Measurements from ENCODE around the gene RTL10.

The RTL10 gene, protein sequence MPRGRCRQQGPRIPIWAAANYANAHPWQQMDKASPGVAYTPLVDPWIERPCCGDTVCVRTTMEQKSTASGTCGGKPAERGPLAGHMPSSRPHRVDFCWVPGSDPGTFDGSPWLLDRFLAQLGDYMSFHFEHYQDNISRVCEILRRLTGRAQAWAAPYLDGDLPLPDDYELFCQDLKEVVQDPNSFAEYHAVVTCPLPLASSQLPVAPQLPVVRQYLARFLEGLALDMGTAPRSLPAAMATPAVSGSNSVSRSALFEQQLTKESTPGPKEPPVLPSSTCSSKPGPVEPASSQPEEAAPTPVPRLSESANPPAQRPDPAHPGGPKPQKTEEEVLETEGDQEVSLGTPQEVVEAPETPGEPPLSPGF

DNA sequence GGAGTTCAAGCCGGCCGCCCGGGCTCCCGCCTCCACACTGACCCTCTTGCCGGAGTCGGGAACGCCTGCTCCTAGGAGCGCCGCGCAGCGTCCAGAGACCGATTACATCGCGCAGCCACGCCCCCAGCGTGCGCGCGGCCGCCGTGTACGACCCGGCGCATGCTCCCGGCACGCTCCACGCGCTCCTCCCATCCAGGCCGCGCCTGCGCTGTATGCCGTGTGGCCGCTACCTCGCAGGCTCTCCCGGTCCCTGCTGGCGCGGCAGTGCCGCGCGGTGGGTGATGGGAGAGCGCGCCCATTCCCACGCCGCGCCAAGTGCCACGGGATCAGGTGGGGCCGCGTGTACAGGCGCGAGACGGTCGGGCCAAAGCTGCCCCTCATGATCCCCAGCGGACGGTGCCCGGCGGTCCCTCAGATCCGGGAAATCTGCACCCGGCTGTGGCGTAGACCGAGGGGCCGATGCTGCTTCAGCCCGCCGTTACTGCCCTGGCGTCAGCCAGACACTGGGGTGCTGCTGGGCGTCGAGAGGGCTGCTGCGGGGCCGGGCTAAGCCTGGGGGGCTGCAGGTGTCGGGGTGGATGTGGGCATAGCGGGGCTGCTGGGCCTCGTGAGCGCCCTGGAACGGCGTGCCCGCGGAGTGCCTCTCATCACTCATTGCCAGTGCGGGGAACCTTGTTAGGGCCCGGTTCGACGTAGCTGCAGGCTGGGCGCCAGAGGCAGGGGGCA, at the start of gene RTL10, which contains the start of gene GNB1L:
Gene RTL10 (minus strand): TSS at position 97 of the 726 bp plus-strand sequence. CDS start 2,613 bp downstream, outside the sequence.
Gene GNB1L (minus strand): TSS at position 97 of the 726 bp plus-strand sequence. CDS start 33,519 bp downstream, outside the sequence.
- no peak for FAIRE-seq

DNA sequence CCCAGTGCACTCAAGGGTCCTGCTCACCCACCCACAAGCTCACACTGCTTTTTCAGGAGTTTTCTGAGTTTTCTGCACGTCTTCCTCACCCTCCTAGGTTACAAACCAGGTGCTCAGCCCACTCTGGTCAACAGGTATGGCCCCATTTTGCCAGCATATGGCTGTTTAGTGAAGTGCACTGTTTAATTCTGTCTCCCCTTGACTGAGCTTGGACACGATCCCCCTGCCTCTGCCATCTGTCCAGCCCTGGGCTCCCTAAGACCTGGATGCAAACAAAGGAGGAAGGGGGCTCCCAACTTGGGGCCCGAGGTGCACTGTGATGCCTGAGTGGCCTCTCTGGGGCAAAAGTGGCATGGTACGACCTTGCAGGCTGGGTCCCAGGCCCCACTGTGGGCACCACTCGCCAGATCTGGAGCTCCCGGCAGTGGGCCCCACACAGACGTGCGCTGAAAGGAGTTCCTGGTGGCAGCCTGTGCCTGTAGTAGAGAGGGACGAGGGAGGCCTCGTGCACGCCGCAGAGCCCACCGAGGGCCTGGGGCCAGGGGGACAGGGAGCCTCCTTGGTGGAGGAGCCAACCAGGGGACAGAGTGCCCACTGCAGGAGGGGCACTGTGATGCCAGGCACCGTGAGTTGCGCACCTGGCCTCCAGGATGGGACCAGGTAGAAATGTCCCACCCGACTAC, 49.6 kb upstream of the RTL10 start:
- no peak for FAIRE-seq

DNA sequence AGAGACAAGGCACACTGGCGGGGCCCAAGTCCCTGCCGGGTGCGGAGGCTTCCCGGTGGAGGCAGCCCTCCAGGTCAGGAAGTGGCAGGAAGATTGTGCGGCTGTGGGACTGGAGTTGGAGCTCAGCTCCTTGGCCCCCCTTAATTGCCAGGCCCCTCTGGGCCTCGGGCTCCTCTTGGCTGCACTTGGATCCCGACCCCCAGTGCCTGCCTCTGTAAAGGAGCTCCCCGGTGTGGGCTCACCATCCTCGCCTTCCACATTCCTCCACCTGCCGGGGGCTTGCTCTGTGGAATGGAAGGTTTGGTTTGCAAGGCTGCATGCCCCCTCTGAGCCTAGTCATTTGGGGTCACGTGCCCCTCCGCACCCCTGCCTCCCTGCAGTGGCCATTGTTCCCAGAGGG, 48.8 kb upstream of the RTL10 start:
- FAIRE-seq = no peak

DNA sequence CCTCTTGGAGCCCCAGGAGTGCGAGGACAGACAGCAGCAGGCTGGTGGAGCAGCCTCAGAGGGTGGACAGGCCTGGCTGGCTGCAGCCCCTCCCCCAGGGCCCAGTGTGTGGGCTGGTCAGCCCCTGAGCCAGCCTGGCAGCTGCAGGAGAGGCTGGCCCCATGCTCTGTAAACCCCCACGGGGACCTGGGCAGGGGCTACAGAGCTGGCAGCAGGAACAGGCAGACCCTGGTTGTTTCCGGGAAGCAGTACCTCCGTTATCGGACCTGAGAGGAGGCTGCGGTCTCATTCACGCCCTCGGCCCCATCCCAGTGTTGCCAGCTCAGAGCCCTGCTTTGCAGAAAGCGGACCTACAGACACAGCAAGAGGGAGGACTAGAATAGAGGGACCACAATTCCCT, 48.4 kb upstream of the RTL10 start:
- FAIRE-seq = no peak

DNA sequence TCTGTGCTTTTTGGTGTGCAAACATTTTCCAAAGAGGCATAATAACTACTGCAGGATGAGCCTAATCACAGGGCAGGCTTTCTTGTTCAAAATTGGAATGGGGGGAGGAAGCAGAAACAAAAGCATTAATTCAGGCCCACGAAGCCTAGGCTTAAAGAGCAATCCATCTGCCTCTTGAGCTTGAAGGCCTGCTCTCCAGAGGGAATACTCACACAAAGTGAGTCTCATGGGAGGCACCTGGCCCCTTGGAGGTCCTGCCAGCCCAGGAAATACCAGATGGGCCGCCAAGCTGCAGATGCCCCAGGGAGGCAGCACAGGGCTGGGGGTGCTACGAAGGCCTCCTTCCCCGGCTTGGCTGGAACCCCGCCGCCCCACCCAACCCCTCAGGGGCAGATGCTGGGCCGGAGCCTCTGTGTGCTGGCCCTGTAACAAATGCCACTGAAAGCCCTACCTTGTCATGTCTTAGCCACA, 47.6 kb upstream of the RTL10 start:
- FAIRE-seq = no peak

DNA sequence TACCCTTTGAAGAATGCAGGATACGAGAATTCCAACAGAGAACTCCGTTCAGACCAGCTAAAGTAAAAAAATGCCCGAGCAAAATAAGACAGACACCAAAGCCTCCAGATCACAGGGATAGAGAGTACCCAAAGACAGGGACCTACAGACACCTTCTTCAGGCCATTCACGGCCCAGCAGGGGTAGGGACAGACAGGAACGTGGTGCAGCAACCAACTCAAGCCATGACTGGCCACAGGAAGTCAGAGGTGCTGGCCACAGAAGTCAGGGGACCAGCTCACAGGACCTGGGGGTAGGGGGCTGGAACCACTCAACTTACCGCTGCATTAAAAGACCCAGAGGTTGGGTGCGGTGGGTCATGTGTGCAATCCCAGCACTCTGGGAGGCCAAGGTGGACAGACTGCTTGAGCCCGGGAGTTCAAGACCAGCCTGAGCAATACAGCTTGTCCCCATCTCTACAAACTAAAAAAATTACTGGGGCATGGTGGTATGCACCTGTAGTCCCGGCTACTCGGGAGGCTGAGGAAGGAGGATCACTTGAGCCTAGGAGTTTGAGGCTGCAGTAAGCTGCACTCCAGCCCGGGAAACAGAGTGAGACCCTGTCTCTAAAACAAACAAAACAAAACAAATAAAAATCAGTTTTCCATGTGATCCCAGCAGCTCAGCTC, 47.0 kb upstream of the RTL10 start:
- no peak for FAIRE-seq

DNA sequence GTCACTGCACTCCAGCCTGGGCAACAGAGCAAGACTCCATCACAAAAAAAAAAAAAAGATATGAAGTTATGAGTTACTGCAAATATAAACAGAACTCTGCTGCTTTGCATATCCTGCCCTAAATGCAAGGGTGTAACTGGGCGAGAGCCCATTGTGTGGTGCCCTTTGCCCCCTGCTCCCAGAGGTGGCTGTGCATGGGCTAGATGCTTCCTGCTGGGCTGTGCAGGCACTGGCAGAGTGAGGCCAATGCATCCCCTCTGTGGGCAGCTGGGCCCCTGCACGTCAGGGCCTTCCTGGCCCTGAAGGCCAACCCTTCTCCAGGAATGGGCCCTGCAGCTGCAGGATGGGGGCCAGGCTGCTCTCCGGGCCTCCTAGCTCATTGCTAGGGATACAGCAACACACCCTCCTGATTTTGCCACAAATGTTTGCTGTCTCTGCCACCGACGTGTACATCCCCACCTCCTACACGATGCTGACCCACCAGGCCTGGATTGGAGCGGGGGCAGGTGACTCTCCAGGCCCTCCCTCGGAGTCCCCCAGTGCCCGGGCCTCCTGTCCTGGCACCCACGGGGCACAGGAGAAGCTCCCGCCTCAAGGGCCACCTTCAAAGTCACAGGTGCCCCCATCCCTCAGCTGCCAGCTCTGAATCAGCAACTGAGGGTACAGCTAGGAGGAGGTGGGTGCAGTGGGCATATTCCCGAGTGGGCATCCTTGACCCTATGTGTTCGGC, 46.2 kb upstream of the RTL10 start:
- FAIRE-seq = no peak

DNA sequence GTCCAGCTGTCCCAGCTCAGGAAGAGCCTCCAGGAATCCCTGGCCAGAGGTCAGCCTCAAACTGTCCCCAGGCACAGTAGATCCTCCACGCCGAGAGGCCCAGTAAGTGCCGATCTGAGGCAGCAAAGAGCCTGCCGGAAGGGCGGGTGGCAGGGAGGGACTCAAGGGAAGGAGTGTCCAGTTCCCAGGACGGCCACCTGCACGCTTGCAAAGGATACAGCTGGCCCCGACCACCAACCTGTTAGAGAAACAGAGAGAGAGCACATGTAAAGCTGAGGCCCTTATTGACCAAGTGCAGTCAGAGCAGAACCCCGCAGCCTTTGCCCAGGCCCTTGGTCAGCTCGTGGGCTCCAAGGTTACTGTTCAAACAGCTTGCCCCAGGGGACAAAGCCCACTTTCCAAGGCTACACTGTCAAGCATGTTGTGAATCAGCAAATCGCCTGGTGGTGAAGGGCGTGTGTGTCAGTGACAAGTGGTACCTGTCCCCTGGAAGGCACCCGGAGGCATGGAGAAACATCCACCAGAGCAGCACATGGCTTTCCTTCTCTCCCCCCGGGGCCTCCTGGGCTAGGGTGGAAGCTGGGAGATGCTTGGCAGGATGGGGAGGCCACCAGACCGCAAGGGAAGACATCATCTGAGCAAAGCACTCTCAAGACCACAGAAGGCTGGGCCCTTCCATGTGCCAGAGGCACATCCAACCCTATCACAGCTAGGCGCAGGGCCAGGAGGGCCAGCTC, 44.3 kb upstream of the RTL10 start:
- no peak for FAIRE-seq

DNA sequence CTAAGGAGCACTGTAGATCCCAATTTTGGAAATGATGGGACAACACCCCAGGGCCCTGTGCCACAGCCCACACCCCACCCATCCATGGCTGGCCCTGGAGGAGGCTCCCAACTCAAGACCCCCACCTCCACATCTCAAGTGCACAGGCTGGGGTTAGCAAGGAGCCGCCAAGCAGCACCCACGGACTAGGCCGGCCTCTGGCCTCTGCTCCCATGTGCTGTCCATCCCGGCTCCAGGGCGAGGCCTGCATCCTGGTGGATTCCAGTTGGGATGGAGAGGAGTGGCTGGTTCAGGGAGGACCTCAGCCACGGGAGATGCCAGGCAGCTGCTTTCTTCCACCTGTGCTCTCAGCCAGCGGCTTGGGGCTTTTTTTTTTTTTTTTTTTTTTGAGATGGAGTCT, 43.5 kb upstream of the RTL10 start:
- no peak for FAIRE-seq

DNA sequence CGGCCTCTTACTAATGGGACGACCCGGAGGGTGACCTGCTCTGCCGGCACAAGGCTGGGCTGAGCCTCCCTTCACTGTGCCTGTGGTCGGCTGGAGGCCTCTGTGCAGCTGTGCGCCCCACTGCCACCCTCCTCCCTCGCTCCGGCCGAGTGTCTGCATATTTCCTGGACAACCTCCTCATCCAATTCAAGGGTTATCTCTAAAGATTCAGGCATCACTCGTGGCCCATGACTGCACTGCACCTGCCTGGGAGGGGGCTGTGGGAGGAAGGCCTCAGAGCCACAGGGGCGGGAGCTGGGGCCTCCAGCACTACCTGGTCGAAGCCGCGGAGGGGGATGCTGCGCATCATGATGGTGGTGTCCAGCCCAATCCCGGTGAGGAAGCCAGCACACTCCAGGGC, 43.1 kb upstream of the RTL10 start:
- no peak for FAIRE-seq

DNA sequence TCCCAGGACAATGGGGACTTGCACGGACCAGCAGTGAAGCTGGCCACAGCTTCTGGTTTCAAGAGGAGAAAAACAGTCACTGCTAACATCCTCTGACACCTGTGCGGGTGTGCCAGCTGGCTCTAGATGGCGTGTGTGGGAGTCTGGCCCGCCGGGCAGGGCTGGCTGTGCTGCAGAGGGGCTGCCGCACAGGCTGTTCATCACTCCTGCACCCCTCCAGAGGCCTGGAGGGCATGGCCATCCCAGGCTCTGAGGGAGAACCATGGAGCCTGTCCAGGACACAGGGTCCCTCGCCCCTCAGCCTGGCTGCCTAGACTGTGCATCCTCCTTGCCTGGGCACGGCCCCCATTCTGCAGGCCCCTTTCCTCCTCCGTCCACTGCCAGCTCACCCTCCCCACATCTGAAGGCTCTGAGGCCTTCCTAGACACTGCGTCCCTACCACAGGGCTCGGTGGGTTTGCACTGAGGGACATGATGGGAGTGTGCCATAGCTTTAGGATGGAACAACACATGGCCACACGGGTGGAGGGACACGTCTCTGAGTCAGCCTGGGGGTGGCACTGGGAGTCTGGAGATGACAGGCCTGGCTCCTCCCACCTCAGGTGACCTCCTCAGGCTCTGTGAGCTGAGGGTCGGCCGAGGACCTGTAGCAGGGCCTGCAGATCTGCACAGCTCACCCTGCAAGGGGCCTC, 42.1 kb upstream of the RTL10 start:
- FAIRE-seq = no peak

DNA sequence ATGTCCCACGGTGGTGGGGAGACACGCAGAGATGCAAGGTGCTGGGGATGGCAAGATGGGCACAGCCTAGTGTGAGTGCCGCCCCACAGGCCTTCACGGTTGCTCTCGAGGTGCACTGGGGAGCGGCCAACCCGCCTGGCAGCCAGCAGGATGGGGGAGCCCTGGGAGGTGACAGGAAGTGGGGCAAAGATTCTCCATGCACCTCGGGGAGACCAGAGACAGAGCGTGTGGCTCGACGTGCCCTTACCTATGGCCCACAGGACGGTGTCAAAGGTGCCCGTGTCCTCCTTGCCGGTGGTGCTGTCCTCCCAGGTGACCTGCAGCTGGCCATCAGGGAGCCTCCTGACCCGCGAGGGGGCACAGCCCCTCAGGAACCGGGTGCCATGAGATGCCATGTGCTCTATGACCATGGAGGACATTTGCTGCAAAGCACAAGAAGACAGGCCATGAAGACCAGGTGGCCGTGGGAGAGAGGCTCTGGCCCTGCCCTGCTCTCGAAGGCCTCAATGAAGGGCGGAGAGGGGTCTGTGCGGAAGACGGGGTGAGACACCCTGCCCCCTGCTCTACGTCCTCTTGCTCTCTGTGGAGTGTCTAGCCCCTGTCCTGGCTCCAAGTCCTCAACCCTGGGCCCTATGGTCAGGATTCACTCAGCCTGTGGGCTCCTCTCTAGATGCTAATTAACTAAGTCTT, 40.6 kb upstream of the RTL10 start:
- FAIRE-seq = no peak

DNA sequence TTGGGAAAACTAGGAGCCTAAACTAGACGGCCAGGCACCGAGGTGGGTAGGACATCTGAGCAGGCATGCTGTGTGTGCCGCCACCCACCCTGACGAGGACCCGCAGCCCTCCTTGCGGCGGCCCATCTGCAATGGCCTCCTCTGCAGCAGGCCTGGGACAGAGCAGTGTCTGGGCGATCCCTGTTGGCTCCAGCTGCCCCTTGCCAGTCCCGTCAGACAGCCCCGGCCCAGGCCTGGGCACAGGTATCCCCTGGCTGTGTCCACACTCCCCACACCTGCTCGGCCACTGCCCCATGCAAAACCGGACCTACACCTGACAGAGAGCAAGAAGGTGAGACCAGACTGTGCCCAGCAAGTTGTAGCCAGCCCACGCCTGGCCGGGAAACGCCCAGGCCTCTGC, 38.7 kb upstream of the RTL10 start:
- FAIRE-seq = no peak

DNA sequence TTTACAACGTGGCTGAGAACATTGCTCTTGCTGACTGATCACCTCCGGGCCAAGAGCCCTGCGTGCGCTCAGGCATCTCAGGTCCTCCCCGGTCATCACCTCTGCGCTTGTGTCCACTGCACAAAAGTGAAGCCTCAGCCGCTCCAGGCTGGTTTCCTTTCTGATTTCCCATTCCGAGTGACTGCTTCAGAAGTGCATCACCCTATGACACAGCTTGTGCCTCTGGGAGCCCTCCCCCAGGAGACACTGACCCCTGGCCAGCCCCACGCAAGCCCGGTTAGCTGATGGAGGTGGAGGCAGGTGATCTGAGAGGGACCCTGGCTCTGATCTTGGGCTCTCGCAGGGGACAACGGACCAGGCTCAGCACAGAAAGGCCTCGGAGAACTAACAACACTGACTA, 38.3 kb upstream of the RTL10 start:
- FAIRE-seq = no peak

DNA sequence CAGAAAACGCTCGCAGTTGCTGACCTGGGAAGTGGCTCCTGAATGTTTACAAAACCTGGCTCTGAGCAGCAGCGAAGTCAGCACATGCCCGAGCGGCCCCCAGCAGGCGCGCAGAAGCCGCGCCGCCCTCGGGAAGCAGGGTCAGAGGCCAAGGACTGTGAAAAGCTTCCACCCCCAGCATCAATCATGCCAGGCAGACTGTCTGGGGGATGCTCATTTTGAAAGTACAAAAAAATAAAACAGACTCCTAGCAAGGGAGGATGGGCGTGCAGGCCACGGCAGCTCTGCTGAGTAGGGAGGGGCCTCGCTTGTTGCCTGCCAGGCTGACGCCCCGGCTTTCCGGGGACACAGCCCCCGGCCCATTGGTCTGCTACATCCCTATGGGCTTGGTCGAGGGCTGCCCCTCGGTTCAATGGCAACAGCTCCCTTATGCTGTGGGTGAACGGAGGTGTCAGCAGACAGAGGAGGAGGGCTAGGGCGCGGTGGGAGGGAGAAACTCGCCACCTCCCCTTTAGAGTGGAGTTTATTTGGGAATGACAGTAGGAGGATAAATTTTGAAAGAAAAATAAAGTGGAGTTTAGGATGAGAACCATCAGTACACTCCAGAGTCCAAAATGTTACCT, 37.7 kb upstream of the RTL10 start:
- no peak for FAIRE-seq

DNA sequence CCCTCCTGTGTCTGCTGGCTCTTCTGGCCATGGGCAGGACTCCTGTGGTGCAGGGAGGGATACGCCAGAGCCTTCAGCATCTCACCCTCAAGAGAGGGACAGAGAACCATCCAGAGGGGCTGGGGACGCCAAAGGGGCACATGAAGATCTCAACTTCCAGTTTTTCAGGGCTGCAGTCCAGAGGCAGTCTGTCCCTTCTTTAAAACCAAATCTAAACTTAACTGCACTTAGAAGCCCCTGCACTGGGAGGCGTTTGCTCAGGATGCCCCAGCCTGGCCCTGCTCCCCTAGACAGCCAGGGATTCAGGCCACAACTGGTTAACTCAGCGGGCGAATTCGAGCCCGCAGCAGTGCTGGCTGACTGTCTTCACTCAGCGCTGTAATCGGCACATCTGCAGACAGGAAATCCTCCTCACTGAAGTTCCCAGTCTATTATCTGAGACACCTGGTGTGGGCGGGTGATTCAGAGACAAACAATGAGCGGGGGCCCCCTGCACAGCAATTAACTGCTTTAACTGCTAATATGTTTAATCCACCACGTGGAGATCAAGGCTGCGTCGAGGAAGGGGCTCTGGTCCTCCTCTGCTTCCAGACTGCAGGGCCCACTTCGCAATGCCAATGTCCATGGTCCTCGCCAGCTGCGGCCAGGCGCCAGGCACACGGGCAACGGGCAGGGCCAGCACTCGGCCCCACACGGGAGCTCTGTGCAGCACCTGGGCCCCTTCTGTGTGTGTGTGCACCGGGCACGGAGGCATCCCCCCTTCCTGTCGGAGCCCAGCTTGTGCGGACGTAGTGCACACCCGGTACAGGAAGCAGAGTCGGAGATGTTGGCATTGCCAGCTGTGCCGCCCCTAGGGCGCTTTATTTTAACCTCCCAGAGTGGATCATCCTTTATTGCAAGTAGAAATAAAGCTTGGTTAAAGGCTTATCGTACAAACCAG, 36.9 kb upstream of the RTL10 start:
- no peak for FAIRE-seq

DNA sequence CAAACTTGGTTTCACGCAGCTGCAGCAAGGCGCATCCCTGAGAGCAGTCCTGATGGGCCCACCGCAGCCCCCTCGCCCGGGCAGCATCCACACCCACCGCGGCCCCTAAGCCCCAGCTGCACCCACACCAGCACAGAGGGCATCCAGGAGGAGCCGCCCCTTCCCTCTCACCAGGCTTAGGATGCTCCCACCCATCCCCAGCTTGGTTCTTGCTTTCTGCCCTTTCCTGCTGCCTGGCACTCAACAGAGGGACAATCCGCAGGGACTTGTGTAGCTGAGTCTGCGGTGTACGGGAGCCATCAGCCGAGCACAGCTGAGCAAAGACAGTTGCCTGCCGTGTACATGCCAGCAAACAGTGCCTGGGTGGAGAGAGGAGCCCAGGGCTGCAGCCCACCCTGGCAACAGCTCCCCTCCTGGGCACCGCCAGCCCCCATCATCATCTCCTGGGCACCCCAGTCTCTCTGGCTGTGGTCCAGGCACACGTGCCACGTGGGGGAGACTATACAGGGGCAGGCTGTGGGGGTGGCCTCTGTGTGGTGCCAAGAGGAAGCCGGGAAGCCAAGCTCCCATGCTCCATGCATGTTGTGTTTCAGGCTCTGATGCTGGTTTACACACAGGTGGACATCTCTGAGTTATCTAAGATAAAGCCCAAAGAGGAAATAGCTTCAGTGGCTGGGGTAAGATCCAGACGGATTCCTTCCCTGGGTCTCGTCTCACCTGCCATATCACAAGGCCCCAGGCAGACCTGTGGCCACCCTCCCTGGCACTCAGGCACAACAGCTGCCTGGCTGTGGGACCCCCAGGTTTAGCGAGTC, 36.0 kb upstream of the RTL10 start:
- FAIRE-seq = no peak

DNA sequence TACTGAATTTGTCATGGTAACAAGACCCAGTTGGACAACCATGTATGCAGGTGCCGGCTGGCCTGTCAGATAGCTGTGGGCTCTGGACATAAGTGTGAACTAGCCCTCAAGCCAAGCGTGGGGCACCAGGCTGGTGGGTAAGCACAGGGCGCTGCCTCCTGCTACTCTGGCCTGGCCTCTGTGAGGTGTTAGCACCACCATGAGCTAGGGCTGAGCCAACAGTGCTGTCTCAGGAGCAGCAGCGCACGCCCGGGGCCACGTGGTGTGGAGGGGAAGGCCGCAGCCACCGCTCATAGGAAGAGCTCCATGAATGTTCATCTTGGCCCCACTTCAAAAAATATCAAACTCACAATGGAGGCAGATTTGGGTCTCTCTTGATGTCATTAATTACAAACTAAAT, 35.3 kb upstream of the RTL10 start:
- no peak for FAIRE-seq
